Amniotic epithelial cell (primary cell): ENCODE measurements around the gene CHL1.

Experiments
- DNase-seq: peaks from one replicate; pipeline ENCODE4 v3.0.0-alpha.2; 2010; ENCODE audit warnings: low read depth

Gene CHL1

GRCh38 chr3:396293-396692, 199.7 kb downstream of the CHL1 start:
- DNase-seq: no peak

- DNase-seq: no peak
Observed at GRCh38 chr3:399647-400046, 203.1 kb downstream of the CHL1 start.

GRCh38 chr3:403826-404225, 207.3 kb downstream of the CHL1 start:
- DNase-seq: no peak

- no peak for DNase-seq
Observed at GRCh38 chr3:409011-409410, 212.4 kb downstream of the CHL1 start.

GRCh38 chr3:411226-411625, 214.7 kb downstream of the CHL1 start:
- no peak for DNase-seq

GRCh38 chr3:414063-414462, 217.5 kb downstream of the CHL1 start:
- peak; percentile 15 for DNase-seq

- DNase-seq: no peak
Observed at GRCh38 chr3:418239-418929, 221.8 kb downstream of the CHL1 start.

- DNase-seq: no peak
Observed at GRCh38 chr3:420584-420983, 224.0 kb downstream of the CHL1 start.

GRCh38 chr3:425079-425478, 228.5 kb downstream of the CHL1 start:
- DNase-seq: no peak

GRCh38 chr3:426072-426471, 229.5 kb downstream of the CHL1 start:
- no peak for DNase-seq

- no peak for DNase-seq
Observed at GRCh38 chr3:427128-427527, 230.6 kb downstream of the CHL1 start.

- DNase-seq: no peak
Observed at GRCh38 chr3:430186-430585, 233.6 kb downstream of the CHL1 start.

- no peak for DNase-seq
Observed at GRCh38 chr3:435161-435560, 238.6 kb downstream of the CHL1 start.

- DNase-seq: no peak
Observed at GRCh38 chr3:436053-436452, 239.5 kb downstream of the CHL1 start.

GRCh38 chr3:440826-441225, 244.3 kb downstream of the CHL1 start:
- no peak for DNase-seq

GRCh38 chr3:445960-446359, 249.4 kb downstream of the CHL1 start:
- DNase-seq: no peak

GRCh38 chr3:447671-448070, 251.1 kb downstream of the CHL1 start:
- no peak for DNase-seq

GRCh38 chr3:449711-450110, 253.1 kb downstream of the CHL1 start:
- DNase-seq: no peak

- DNase-seq: no peak
Observed at GRCh38 chr3:452221-452620, 255.7 kb downstream of the CHL1 start.

- DNase-seq: no peak
Observed at GRCh38 chr3:453106-453505, 256.5 kb downstream of the CHL1 start.

- DNase-seq: no peak
Observed at GRCh38 chr3:454986-455385, 258.4 kb downstream of the CHL1 start.

GRCh38 chr3:458124-458523, 261.6 kb downstream of the CHL1 start:
- no peak for DNase-seq

- no peak for DNase-seq
Observed at GRCh38 chr3:458653-459310, 262.2 kb downstream of the CHL1 start.
